NCI-H1694 treated with DMSO at 0.1 percent for 48 hours (cell line): Measurements from ENCODE around the gene HBZ.
A peak's percentile ranks its signal among the peaks of the same experiment; 100 is the strongest.
"Not testable (repeated sequence)": the region's sequence is repeated elsewhere in the genome, so short reads cannot be mapped to it uniquely, and the experiment has no call there.

Experiments used
- DNase-seq: peaks from one replicate; lab custom pipeline; 2025; lab: John Stamatoyannopoulos, UW

Gene HBZ

GRCh38 chr16:152141-153128, at the start of gene HBZ:
TSS of gene HBZ (plus strand) at chr16:152644. CDS start at chr16:152910, 266 bp downstream.
- no peak for DNase-seq

GRCh38 chr16:104355-104754, 48.1 kb upstream of the HBZ start:
- DNase-seq = no peak

- DNase-seq = no peak
These were observed 47.5 kb upstream of the HBZ start for GRCh38 chr16:104928-105327.

GRCh38 chr16:105521-105920, 46.9 kb upstream of the HBZ start:
- DNase-seq = no peak

GRCh38 chr16:106623-107324, 45.7 kb upstream of the HBZ start:
- DNase-seq = peak; percentile 73

GRCh38 chr16:112153-112840, 40.1 kb upstream of the HBZ start:
- DNase-seq = no peak

GRCh38 chr16:114327-114726, 38.1 kb upstream of the HBZ start:
- no peak for DNase-seq

- DNase-seq = no peak
These were observed 36.4 kb upstream of the HBZ start for GRCh38 chr16:116015-116414.

GRCh38 chr16:117379-118365, 34.8 kb upstream of the HBZ start:
- peak; percentile 15 for DNase-seq

GRCh38 chr16:118857-119256, 33.6 kb upstream of the HBZ start:
- DNase-seq = no peak

GRCh38 chr16:119295-119694, 33.1 kb upstream of the HBZ start:
- no peak for DNase-seq

- no peak for DNase-seq
These were observed 32.5 kb upstream of the HBZ start for GRCh38 chr16:119835-120491.

GRCh38 chr16:120756-121155, 31.7 kb upstream of the HBZ start:
- DNase-seq = no peak

GRCh38 chr16:122361-122760, 30.1 kb upstream of the HBZ start:
- no peak for DNase-seq

- DNase-seq = not testable (repeated sequence)
These were observed 28.7 kb upstream of the HBZ start for GRCh38 chr16:123558-124350.

- no peak for DNase-seq
These were observed 27.4 kb upstream of the HBZ start for GRCh38 chr16:125011-125410.

- DNase-seq = no peak
These were observed 23.4 kb upstream of the HBZ start for GRCh38 chr16:129075-129474.

- DNase-seq = no peak
These were observed 21.8 kb upstream of the HBZ start for GRCh38 chr16:130533-131173.

GRCh38 chr16:132120-132519, 20.3 kb upstream of the HBZ start:
- DNase-seq = no peak
